GM18873 (cell line): ENCODE measurements around the gene NHLRC3.
"Not testable (repeated sequence)": the region's sequence is repeated elsewhere in the genome, so short reads cannot be mapped to it uniquely, and the experiment has no call there.

Source experiments
- ATAC-seq: cut with Tn5 transposase; IDR thresholded peaks from one replicate; pipeline ENCODE4 v1.9.1; 2021; ENCODE audit warnings: mild to moderate bottlenecking, moderate library complexity, moderate number of reproducible peaks; ENCODE audit not compliant: unreplicated experiment, low FRiP score

NHLRC3 gene

DNA sequence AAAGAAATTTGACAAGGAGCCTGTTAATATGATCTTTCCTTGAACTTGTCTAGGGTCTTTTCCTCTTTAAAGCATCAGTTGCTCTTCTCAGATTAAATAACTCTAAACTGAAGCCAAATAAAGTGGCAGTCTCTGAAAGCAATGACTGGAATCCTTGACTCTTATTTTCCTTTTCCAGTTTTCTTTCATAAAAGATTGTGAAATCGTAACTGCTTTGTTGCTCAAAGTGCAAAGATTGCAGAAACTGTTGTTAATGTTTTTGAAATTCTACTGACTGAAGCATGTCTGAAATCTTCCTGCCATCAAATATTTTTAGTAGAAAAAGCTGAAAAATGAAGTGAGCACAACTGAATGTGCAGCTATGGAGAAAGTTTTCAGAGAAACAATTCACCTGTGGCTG is 1.9 kb downstream of the NHLRC3 start:
- ATAC-seq, result no peak

- peak; percentile 90 for ATAC-seq
Observed at GRCh38 chr13:39044536-39044935, 6.3 kb downstream of the NHLRC3 start.

DNA sequence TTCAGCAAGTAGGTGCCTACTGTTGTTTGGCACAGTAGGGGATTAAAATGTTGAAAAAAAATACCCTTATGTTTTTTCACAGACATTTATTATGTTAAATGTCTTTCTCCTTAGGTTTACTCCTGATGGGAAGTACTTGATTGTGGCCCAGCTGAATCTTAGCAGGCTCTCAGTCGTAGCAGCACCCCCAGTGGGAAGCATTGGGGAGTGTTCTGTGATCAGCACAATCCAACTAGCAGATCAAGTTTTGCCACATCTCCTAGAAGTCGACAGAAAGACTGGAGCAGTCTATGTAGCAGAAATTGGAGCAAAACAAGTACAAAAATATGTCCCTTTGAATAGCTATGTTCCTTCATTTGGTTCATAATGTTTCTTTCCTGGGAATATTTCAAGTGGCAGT is 9.3 kb downstream of the NHLRC3 start:
- no peak for ATAC-seq

GRCh38 chr13:39048806-39049205 is 10.6 kb downstream of the NHLRC3 start:
- no peak for ATAC-seq

DNA sequence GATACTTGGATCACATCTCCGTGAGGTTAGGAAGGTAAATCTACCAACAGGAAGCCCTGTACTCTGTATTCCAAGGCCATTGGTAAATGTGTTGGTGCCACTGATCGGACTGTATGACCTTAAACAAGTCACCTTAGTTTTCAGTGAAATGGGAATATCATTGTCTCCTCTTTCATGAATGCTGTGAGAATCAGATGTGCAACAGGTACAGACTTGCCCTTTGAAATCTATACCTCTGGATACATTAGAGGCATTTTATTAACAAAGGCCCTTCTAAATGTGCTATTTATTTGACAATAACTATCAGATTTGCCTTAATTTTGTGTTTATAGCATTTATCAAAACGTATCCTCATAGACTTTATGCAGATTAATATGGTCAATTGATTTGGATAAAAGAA is 11.0 kb downstream of the NHLRC3 start:
- ATAC-seq, result no peak

DNA sequence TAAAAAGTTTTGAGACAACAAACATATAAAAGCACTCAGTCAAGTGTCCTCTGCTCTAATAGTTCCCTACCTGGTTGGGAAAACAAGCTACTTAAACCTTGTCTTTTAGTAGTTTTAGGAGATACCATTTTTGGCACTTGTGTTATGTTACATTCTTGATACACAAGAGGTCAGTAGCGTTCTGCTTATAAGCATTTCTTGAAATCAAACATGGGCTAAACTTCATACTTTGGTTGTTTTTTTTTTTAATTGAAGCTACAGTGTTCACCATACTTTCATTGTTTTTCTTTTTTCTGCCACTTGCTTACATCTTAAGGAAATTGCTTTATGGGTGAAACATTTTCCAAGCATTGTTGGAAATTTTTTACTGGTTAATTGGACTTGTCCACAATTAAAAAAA is 12.9 kb downstream of the NHLRC3 start:
- no peak for ATAC-seq

- ATAC-seq, result no peak
Observed at GRCh38 chr13:39052944-39053343, 14.7 kb downstream of the NHLRC3 start.

GRCh38 chr13:39054112-39054511 is 15.9 kb downstream of the NHLRC3 start:
- ATAC-seq, result no peak

DNA sequence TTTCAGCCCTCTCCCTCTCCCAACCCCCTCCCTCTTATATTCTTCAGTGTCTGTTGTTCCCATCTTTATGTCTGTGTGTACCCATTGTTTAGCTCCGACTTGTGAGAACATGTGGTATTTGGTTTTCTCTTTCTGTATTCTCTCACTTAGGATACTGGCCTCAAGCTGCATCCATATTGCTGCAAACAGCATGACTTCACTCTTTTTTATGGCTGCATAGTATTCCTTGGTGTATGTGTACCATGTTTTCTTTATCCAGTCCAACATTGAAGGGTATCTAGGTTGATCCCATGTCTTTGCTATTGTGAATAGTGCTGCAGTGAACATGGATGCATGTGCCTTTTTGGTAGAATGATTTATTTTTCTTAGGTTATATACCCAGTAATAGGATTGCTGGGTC is 17.8 kb downstream of the NHLRC3 start:
- no peak for ATAC-seq

GRCh38 chr13:39058040-39058439 is 19.8 kb downstream of the NHLRC3 start:
- ATAC-seq, result no peak

DNA sequence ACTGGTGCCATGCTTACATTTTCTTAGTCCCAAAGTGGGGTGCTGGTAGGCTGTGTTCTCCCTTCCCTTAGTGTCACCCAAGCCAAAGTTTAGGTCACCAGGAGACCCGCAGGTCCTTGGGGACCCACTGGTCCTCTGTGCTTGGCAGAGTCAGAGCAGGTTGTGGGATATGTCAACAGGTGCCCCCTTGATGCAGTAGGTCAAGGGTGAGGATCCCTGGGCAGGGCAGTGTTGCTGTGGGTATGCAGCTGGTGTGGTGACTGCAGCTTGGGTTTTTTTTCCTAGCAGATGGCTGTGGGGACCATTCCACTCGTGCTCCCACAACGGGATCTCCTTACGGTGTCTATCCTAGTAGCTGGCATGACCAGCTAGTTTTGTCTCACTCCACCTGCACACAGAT is 23.7 kb downstream of the NHLRC3 start:
- no peak for ATAC-seq

DNA sequence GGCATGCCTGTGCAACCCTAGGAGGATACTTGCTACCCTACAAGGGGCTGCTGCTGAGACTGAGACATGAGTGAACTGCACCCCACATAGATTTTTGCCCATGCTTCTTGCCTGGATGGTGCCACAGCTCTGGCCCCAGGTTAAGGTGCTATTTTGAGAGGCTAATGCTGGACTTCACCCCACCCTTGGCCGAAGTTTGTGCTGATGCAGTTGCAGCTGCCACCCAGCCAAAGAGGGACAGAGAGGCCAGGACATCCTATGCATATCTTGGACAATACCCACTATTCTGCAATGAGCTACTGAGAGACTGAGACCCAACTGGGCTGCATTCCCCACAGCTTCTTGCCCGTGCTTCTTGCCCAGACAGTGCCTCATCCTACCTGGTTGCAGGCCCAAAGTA is 34.6 kb downstream of the NHLRC3 start:
- ATAC-seq, result no peak

DNA sequence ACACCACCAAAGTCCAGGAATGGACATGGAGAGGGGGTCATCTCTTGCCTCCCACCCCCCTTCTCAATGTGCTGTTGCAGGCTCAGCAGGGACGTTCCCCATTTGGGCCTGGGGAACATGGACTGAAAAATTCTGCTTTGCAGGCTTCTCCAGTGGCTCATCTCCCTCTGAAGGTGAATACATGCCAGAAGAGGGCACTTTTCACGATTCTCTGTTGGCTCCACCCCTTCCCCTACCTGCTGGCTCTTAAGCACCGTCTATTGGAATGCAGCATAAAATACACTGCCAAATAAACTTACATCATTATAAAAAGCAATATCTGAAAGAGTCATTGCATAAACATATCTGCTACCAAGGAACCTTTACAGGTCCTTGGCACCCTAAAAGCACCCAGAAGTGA is 35.7 kb downstream of the NHLRC3 start:
- no peak for ATAC-seq

DNA sequence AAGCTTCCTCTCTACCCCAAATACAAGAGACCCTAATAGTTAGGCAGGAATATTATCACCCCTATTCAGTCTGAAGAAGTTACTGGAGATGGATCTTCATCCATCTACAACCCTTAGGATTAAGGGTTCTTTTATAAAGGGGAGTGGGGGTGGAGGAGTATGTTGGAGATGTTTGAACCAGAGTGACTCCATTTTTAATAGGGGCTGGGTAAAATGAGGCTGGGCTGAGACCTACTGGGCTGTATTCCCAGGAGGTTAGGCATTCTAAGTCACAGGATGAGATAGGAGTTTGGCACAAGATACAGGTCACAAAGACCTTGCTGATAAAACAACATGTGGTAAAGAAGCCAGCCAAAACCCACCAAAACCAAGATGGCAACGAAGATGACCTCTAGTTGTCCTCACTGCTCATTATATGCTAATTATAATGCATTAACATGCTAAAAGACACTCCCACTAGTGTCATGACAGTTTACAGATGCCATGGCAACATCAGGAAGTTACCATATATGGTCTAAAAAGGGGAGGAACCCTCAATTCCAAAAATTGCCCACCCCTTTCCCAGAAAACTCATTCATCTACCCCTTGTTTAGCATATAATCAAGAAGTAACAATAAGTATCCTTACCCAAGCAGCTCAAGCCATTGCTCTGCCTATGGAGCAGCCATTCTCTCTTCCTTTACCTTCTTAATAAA is 48.1 kb downstream of the NHLRC3 start:
- not testable (repeated sequence) for ATAC-seq

DNA sequence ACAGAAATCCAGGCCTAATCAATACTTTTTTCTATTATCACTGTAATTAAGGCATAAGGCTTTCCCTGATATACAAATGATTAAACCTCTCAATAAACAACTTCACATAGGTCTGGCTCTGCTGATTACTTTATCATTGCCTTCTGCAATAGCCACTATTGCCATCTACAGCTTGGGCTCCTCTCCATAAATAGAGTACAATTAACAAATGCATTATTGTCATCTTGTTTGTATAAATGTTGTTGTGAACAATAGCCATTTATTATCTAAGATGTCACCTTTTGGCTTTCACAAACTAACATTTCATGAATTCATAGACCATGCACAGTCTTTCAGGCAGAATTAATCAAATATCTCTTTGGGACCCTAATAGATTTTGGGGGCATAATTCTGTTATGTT is 53.3 kb downstream of the NHLRC3 start:
- no peak for ATAC-seq

- no peak for ATAC-seq
Observed at GRCh38 chr13:39095500-39095899, 57.2 kb downstream of the NHLRC3 start.

DNA sequence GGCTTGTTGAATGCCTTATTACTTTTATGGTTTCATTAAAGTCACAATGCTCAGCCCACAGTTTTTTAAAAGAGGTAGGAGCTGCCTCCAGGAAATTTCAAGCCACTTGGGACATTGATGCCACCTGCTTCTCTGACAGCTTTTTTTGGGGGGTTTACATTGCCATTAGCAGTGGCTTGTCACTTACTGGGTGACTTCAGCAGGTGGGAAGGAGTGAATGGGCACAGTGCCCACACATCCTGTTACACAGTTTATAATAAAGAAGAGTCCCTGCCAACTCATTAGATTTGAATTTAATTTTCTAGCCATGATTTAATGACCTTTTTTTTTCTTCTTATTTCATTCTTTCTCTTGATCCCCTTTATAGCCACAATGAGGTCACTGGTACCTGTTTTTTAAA is 61.0 kb downstream of the NHLRC3 start:
- ATAC-seq, result no peak
